DMS53 treated with DMSO at 0.1 percent for 48 hours (cell line): ENCODE results near the gene PCID2.

Experiments used
- DNase-seq: peaks from one replicate; lab custom pipeline; 2025; ENCODE audit not compliant: unreplicated experiment; lab: John Stamatoyannopoulos, UW

Gene PCID2

DNA sequence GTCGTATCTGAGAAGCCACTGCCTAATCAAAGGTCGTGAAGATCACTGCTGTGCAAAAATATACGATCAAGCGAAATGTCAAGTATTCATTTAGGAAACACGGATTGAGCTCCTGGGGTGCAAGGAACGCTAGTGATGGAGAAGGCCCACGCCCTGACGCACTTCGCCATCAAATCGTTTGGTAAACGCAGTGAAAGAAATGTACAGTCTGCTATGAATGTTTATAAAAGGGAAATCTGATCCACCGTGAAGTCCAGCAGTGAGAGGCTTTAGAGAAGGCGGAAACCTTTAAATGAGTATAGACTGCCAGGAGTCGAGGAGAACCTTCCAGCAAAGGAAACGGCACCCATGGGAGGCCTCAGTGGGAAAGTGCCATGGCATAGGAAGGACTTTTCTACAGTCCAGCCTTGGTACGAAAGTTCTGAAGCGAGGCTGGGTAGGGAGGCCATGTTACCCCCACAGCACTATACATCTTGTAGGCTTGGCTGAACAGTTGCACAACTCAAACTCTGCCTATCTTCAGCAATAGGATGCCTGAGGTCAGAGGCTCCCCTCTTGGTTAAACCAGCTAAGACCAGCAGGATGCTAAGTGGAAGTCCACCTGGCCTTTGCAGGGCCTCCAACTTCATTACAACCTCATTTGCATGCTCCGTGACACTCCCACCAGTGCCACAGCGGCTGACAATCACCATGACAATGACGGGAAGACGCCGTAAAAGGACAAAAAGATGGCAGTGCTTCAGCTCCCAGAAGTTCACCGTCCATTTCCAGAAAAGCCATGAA is 20.4 kb downstream of the PCID2 start:
- DNase-seq = no peak

DNA sequence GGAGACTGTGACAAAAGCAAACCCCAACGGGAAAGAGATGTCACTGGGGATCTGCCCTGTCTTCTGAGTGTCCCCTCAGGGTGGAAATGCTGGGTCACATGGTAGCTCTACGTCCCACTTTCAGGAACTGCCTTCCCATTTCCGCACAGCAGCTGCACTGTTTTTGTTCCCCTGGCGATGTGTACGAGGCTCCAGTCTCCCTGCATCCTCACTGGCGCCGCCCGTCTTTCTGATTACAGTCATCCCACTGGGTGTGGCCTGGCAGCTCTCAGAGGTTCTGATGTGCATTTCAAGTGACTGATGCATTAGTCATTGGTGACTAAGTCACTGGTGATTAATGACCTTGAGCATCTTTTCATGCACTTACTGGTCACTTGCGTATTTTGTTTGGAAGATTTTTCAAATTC is 21.2 kb downstream of the PCID2 start:
- no peak for DNase-seq

DNA sequence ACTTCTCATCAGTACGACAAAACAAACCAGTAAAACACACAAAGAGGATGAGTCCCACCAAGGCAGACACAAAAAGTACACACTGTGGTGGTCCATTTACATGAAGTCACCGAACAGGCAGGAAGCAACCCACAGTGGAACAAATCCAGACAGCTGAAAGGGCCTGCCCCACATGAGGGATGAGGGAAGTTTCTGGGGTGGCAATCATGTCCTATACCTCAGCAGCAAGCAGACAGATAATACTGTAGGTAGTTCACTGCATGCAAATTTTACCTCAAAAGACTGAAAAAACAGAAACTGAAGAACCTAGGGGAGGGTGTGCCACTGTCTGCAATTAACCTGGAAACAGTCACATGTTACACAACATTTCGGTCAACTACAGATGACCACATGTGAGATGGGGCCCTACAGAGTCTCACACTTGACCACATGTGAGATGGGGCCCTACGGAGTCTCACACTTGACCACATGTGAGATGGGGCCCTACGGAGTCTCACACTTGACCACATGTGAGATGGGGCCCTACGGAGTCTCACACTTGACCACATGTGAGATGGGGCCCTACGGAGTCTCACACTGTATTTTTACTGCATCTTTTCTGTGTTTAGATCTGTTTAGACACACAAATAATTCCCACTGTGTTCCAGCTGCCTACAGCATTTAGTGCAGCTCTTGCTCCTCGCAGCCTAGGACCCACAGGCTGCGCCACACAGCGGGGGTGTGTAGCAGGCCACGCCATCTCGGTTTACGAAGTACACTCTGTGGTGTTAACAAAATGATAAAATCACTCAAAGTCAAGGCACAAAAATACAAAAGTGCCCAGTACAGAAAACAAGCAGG is 22.2 kb downstream of the PCID2 start:
- DNase-seq = no peak

DNA sequence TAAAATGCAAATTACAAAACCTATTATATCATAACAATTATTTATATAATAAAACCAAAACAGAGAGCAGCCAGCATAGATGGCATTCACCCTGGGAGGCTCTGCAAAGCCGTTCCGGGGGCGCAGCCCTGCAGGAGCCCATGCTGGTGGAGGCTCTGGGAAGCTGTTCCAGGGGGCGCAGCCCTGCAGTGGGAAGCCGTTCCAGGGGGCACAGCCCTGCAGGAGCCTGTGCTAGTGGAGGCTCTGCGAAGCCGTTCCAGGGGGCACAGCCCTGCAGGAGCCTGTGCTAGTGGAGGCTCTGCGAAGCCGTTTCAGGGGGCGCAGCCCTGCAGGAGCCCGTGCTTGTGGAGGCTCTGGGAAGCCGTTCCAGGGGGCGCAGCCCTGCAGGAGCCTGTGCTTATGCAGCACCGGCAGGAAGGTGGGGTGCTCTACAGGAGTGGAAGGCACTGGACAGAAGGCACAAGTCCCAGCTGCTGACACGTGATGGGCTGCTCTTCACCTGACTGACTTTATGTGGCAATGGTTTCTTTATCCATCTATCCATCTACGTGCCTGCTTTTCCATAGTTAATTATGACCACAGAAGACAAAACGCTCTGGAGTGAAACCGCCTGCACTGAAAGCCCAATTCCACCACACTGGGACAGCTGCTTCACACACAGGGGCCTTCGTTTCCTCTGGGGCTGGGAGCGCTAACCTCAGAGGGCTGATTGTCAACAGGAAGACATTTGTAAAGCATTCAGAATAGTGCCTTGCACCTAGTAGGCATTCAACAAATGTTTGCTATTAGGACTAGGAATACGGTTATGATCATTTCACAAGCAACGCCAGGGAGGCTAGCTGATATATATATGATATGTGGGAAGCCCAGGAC is 23.7 kb downstream of the PCID2 start:
- DNase-seq = no peak

DNA sequence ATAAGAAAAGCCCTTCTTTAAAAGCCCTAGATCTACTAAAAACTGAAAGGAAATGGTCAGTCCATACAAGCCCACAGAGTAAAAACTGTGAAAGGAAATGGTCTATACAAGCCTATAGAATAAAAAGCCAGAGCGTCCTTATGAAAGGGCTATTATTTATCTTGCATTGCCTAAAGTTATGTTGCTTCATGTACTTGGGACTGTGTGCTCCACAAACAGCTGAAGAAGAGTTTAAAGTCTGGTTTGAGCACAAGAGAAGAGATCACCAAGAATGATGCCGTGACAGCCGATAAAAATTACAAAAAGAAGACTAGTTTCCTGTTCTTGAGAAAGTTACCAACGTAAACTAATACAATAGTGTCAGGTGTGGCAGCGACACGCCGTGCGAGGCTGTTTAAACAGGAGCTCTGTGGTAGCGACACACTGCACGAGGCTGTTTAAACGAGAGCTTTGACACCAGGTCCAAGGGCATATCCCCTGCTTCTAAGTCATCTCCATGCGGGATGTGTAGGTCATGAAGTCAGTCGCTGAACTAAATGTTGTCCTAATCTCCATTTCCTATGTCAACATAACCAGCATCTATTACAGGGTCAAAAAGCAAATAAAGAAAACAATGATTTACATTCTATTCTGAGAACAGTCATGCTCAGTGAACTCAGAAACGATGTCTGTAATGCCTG is 24.9 kb downstream of the PCID2 start:
- no peak for DNase-seq

DNA sequence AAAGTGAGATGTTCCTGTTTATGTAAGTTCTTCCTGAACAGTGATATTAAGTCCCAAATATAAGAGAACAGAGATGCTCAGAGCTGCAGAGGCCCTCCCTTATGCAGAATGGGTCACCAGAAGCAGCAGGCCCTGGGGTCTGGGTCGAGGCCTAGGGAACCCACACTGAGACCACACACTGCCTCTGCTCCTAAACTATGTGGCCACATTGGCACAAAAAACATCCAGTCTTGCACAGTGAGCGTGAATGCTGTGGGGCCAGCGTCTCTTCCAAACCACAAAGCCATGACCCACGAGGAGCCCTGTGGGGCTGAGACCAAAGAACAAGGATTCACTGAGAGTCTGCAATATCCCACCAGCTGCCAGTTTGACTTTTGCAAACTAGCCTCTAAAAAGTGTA is 26.4 kb downstream of the PCID2 start:
- no peak for DNase-seq

DNA sequence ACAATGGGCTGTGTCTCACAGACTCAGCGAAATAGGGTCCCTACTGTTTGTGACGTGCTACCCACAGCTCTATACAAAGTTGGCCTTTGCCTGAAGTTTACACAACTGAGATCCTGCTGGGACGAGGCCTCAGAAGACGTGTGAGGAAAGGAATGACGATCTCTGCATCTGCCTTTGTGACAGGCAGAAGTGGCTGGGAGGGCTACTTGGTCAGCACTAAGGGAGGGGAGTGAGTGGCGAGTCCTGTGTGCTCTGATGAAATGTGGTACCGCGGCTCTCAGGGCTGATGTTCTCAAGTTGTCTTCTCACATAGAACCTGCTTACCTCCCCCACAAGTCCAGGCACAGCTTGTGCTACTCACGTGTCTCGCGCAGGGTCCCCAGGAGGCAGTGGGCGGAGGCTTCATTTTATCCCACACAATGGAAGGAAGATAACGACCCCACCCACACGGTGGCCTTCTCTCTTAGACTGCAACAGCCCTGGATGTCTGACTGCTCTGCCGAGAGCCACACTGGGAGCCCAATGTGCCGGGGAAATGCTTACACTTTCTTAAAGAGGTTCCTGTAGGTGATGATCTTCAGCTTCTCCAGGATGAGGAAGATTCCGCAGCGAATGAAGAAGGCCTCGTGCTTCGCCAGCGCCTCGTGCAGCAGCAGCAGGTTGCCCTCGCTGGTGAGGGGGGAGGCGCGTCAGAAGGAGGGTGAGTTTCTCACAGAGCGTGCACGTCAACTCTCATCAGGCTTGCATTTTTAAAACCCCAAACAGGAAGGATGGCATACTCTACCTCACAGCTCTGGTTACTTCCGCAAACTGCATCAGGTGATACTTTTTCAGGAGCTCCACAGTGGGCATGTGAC is 28.9 kb downstream of the PCID2 start:
- DNase-seq = no peak

DNA sequence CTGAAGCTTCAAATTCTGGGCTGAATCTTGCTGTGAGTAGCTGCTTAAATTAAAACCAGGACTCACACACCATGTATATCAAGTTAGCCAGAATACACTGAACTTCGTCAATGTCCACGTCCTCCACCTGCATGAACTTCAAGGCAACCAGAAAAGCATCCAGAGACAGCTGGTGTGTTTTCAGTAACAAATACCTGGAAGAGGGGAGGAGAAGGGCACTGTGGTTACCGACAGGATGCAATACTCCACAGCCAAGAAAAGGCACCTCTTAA is 29.6 kb downstream of the PCID2 start:
- DNase-seq = no peak

DNA sequence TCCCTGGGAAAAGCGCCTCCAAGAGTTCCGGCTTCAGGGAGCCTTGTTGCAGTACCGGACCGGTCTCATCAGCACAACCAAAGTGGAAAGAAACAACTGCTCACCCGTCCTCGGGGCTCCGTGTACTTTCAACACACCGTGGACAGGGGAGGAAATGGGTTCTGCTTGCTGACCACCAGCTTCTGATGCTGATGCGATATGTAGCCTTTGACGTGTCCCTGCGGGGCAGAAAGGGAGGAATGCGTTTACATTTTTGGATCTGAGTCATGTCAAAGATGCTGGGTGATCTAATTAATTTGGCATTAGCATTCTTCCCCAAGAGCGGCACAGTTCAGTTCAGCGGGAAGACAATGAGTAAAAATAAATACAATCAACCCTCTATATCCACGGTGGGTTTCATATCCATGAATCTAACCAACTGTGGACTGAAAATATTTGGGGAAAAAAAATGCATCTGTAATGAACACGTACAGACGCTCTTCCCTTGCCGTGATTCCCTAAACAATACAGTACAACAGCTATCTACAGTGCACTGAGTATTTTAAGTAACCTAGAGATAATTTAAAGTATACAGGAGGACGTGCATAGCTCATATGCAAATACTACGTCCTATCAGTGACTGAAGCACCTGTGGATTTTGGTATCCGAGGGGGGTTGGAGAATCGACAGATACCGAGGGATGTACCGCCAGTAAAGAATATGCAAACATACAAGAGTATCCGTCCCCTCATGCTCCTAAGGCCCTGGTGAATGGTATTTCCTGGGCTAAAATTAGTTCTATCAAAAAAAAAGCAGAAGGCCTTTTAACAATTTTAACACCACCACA is 30.2 kb downstream of the PCID2 start:
- DNase-seq = no peak

DNA sequence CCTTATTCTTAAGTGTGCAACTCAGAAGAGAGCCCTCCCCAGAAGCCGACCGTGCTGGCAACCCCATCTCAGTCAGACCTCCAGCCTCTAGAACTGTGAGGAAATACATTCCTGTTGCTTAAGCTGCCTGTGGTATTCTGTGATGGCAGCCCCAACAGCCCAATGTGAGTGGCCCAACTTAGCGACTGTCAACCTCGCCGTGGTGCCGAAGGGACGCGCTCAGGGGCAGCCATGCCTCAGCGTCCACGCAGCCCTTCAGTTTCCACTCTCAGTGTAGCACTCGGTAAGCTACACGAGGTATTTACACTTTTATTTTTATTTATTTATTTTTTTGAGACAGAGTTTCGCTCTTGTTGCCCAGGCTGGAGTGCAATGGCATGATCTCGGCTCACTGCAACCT is 31.6 kb downstream of the PCID2 start:
- no peak for DNase-seq

DNA sequence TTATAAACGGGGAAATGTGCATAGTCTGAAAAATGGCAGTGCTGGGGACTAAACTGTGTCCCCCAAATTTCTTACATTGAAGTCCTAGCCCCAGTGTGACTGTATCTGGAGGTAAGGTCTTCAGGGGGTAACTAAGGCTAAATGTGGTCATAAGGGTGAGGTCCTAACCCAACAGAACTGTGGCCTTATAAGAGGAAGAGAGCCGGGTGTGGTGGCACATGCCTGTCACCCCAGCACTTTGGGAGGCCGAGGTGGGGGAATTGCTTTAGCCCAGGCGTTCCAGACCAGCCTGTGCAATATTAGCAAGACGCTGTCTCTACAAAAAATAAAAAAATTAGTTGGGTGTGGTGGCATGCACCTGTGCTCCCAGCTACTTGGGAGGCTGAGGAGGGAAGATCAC is 32.2 kb downstream of the PCID2 start:
- no peak for DNase-seq

DNA sequence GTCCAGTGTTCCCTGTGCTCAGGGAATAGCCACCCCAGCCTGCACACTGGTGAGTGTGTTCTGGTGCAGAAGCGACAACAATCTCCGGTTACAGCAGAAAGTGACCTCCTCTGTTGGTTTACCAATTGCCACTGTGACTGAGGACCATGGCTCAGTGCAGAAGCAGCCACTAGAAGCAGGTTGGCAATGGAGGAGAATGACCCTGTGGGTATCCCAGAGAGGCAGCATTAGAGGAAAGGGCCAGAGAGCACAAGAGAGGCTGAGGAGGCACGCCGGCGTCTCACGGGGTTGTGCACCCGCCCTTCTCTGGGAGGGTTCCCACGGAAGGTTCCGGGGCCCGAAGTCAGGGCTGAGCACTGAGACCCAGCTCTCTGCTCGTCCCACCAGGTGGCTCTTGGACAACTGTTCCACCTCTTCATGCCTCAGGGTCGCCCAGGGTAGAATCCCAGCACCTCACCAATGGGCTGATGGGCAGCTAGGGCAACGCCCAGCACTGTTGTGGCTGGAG is 36.0 kb downstream of the PCID2 start:
- no peak for DNase-seq

DNA sequence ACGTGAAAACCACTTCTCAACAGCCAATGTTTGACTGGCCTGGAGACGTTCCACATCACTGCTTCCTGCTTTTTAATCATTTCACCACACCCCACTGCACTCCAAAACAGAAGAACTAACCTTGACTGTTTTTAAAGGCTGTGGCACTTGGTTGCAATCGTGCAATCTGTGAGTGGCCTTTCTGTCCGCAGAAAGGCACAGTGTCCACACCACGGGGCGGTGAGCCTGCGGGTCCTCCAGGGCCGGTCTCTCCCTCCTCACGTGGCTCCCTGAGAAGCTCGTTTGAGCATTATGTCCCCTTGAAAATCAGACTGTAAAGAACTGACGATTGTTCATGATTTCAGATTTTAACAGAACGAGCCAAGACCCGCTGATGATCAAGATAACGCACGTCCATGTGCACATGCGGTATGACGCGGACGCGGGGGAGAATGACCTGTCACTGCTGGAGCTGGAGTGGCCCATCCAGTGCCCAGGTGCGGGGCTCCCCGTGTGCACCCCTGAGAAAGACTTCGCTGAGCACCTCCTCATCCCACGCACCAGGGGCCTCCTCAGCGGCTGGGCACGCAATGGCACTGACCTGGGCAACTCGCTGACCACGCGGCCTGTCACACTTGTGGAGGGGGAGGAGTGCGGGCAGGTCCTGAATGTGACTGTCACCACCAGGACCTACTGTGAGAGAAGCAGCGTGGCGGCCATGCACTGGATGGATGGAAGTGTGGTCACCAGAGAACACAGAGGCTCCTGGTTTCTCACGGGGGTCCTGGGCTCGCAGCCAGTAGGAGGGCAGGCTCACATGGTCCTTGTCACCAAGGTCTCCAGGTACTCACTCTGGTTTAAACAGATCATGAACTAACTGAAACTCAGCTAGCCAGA is 37.0 kb downstream of the PCID2 start:
- DNase-seq = no peak

DNA sequence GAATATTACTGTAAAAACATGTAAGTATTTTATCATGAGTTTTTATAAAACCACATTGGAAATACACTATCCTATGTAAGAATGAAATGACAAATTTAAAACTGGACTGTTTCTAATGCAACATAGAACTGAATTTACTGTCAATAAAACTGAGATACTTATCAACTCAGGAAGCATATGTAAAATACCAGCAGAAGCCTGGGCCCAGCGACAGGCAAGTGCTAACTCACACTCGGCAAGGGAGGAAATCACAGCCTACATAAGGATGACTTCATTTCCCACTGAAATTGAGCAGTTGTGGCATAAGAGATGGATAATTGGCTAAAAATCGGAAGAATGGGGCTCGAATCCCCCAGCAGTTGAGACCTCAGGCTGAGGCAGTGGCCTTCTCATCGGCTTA is 38.0 kb downstream of the PCID2 start:
- no peak for DNase-seq

DNA sequence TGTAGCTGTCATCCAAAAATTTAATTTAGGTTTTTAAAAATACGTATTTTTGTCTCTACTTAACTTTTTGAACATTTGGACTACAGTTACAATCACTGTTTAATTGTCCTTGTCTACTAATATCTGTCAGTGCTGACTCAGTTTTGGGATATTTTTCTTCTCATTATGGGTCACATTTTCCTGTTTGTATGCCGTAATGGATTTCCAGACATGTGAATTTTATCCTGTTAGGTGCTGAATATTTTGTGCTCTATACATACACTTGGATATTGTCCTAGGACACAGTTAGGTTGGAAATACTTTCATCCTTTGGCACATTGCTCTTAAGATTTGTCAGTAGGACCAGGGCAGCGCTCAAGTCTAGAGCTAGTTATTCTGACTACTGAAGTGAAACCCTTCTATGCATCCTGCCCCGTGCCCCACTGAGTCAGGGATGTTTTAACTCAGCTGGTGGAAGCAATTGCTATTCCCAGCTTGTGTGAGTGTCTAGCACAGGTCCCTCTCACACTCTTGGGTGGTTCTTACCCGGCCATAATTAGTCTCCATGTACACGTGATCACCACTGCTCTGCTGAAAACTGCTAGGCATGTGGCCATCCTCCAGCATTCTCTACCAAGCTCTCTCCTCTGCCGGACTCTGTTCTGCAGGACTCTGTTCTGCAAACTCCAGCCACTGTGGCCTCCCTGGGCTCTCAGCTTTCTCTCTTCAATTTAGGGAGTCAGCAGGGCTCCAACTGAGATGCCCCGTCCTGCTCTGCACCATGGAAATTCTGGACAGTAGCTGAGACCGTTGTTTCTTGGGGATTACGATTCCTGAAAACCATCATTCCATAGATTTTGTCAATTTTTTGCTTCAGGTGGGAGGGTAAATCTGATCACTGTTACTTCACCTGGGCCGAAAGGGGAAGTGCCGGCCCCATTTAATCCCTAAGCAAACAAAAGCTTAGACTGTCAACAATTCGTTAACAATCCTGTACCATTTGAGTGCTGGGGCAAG is 38.9 kb downstream of the PCID2 start:
- peak; percentile 4 for DNase-seq

DNA sequence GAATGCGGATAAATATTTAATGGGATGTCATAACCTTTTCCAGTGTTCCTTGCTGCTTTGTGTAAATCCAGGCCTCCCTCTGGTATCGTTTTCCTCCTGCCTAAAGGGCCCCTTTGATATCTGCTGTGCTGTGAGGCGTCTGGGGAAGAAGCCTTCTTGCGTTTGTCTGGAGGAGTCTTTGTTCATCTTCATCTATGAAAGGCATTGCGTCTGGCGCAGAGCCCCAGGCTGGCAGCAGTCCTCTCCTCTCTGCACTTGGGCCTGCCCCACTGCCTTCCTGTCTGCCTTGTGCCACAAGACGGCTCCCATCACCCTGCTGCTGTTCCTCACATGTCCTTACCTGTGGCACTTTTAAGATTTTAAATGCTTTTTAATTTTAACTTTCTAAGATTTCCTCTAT is 40.3 kb downstream of the PCID2 start:
- no peak for DNase-seq

DNA sequence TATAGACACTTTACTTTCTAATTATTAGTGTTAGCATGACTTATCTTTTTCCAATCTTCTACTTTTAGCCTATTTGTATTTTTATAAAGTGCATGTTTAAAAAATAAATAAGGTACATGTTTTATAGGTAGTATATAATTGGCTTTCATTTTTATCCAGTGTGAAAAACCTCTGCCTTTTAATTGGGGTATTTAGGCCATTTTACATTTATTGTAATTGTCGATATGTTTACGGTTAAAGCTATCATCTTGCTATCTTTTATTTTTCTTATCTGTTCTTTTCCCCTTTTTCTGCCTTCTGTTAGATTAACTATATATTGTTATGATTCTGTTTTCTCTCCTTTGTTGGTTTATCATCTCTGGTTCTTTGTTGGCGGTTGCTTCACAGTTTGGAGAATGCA is 40.9 kb downstream of the PCID2 start:
- DNase-seq = no peak
